GM12878 (cell line): Measurements from ENCODE around the gene IRAG1. TPM values are rescaled to one million over a fixed set of nuclear protein-coding genes. Genes with fewer than 3 reads are reported as not detected.

Experiments used
- ATAC-seq: fragments of 200-7000 bp; cut with Tn5 transposase; 3 replicates; pipeline ENCODE4 v1.9.1; 2020; ENCODE audit warnings: mild to moderate bottlenecking, moderate library complexity
- BruUV-seq: library from RNA; stranded (reverse); fragments of 400-500 nt; replicated peaks from 2 replicates; lab custom pipeline; 2021; lab: Mats Ljungman, UMichigan
- CTCF ChIA-PET: fragments of 300-600 bp; sonication (Branson Sonifier 250); formaldehyde crosslinking; extraction: SDS; loops from one replicate; lab custom pipeline; 2021; ENCODE audit warnings: inconsistent platforms; lab: Yijun Ruan, JAX
- POLR2A ChIA-PET: fragments of 350-600 bp; formaldehyde crosslinking; extraction: SDS; loops from one replicate; lab custom pipeline; 2021; ENCODE audit warnings: inconsistent platforms; lab: Charles Lee
- RAD21 ChIA-PET: fragments of 300-600 bp; sonication (Branson Sonifier 250); formaldehyde crosslinking; loops from one replicate; lab custom pipeline; 2023; ENCODE audit warnings: antibody characterized with exemption; ENCODE audit not compliant: unreplicated experiment; lab: Charles Lee
- SMC1A ChIA-PET: fragments of 300-600 bp; sonication (Branson Sonifier 250); formaldehyde crosslinking; loops from one replicate; lab custom pipeline; 2023; ENCODE audit not compliant: unreplicated experiment, uncharacterized antibody; lab: Charles Lee
- DNase-seq: peaks from one replicate; pipeline ENCODE4 v3.0.0-alpha.2; 2011; ENCODE audit warnings: low read depth, low spot score
- FAIRE-seq: peaks from 3 replicates; lab custom pipeline; 2011; peaks lifted over from hg19 to GRCh38; lab: Jason Lieb, UNC
- H2AFZ ChIP-seq: 2 replicates; pipeline ENCODE4 v1.6.0; 2011; ENCODE audit warnings: low read depth, low read length, control low read depth; ENCODE audit not compliant: control insufficient read depth
- H3K27ac ChIP-seq: 2 replicates; pipeline ENCODE4 v1.5.1; 2011; ENCODE audit warnings: control low read depth; ENCODE audit not compliant: control insufficient read depth, insufficient read depth
- H3K27me3 ChIP-seq, 2 experiments: replicated peaks in 1 of 2; 2 replicates each; pipeline versions ENCODE4 v1.6.0 to v1.6.1; 2011; ENCODE audit warnings: low read length in 1 of 2; ENCODE audit not compliant: control insufficient read depth in 2 of 2, insufficient read depth in 2 of 2
- H3K36me3 ChIP-seq, 2 experiments: 2 replicates each; pipeline ENCODE4 v1.5.1; 2011; ENCODE audit warnings: low read length in 1 of 2; ENCODE audit not compliant: control insufficient read depth in 2 of 2, insufficient read depth in 2 of 2
- H3K4me1 ChIP-seq: 2 replicates; pipeline ENCODE4 v1.6.1; 2011; ENCODE audit warnings: mild to moderate bottlenecking, low read length, moderate library complexity, mixed read lengths; ENCODE audit not compliant: control insufficient read depth, insufficient read depth
- H3K4me2 ChIP-seq: 2 replicates; pipeline ENCODE4 v1.6.0; 2011; ENCODE audit warnings: control low read depth; ENCODE audit not compliant: control insufficient read depth, insufficient read depth
- H3K4me3 ChIP-seq: fragments of 200-600 bp; sonication (generic); 2 replicates; pipeline ENCODE4 v1.5.1; 2016
- H3K79me2 ChIP-seq: 2 replicates; pipeline ENCODE4 v1.6.0; 2011; ENCODE audit warnings: low read length; ENCODE audit not compliant: control insufficient read depth, insufficient read depth
- H3K9ac ChIP-seq: 2 replicates; pipeline ENCODE4 v1.8.0; 2011; ENCODE audit warnings: low read length, control low read depth, mixed read lengths; ENCODE audit not compliant: control insufficient read depth, insufficient read depth
- H3K9me3 ChIP-seq: replicated peaks from 3 replicates; pipeline ENCODE4 v1.5.1; 2011; ENCODE audit warnings: mild to moderate bottlenecking, low read length; ENCODE audit not compliant: control insufficient read depth, insufficient read depth
- H4K20me1 ChIP-seq: 2 replicates; pipeline ENCODE4 v1.6.0; 2011; ENCODE audit not compliant: control insufficient read depth, insufficient read depth
- ESRRA ChIP-seq: IDR thresholded peaks from 2 replicates; pipeline ENCODE4 v1.6.1; 2012; ENCODE audit warnings: mild to moderate bottlenecking, low read length, improper control_type of control experiment
- NFXL1 ChIP-seq: fragments of 450-650 bp; IDR thresholded peaks from 2 replicates; pipeline ENCODE4 v1.6.1; 2017; ENCODE audit warnings: antibody characterized with exemption, mild to moderate bottlenecking, borderline replicate concordance
- SREBF2 ChIP-seq: IDR thresholded peaks from 2 replicates; pipeline ENCODE4 v1.6.1; 2012; ENCODE audit warnings: mild to moderate bottlenecking, low read length
- TARDBP ChIP-seq: IDR thresholded peaks from 2 replicates; pipeline ENCODE4 v1.6.1; 2016; ENCODE audit warnings: borderline replicate concordance
- ZBTB33 ChIP-seq: fragments of 450-650 bp; IDR thresholded peaks from 2 replicates; pipeline ENCODE4 v1.6.1; 2017; ENCODE audit warnings: mild to moderate bottlenecking
- WGBS: methylation state at CpG from one replicate; pipeline ENCODE4 v1.1.6; 2016; ENCODE audit warnings: low lambda C conversion rate; ENCODE audit not compliant: insufficient replicate concordance, insufficient coverage; ENCODE audit errors: missing lambda C conversion rate; 5-methylcytosine and 5-hydroxymethylcytosine counted together
- in situ Hi-C: fragments of 300-500 bp; cut with MboI; formaldehyde crosslinking; loops from 9 replicates; pipeline ENCODE4 v1.14.3; 2018; ENCODE audit warnings: mixed read lengths
- intact Hi-C: fragments of 100-400 bp; cut with micrococcal nuclease; formaldehyde crosslinking; loops from one replicate; pipeline ENCODE4 v1.14.2; 2022; ENCODE audit not compliant: unreplicated experiment
- polyA plus RNA-seq, 11 experiments: library from polyadenylated mRNA; depleted of rRNA in 4 of 11; unstranded in 6 of 11; stranded (reverse) in 5 of 11; fragments of >200 nt; fragmentation: Nextera tagmentation in 4 of 11; fragmentation: Illumina TruSeq in 1 of 11; extraction: Ambion mirVana in 4 of 11; extraction: Trizol in 1 of 11; gene quantifications; 1 replicate in 1 of 11; 2 replicates in 10 of 11; pipeline versions ENCODE4 v1.2.1 to v1.2.3, GENCODE V29; 2011 to 2016; ENCODE audit warnings: inconsistent platforms in 2 of 11, missing spikeins in 2 of 11, low read depth in 1 of 11
- total RNA-seq, 4 experiments: library from RNA; depleted of rRNA in 3 of 4; stranded (reverse); fragments of >200 nt in 3 of 4; fragmentation: Illumina TruSeq in 1 of 4; extraction: Trizol in 1 of 4; gene quantifications; 2 replicates each; pipeline versions ENCODE4 v1.2.1 to v1.2.3, GENCODE V29; 2013 to 2021

IRAG1 gene
- total and polyA plus RNA-seq, 10 of the 15 experiments (the other 5 are each of a cell fraction or from before 2014, with no cell fraction given) = 0.02 to 0.18 (median 0.06) TPM; not detected in 4

GRCh38 chr11:10719616-10720015 lies 26.1 kb upstream of the IRAG1 start:
- intact Hi-C loops (no loop called here), in situ Hi-C loops (no loop called here)
- H3K36me3 ChIP-seq = no peaks in the 10 kb centered on the region
- no peak overlapping the region for H3K4me2 ChIP-seq
- CTCF ChIA-PET = interaction anchor here (0.6 to 1.5 kb wide), 2 partner anchors 63 to 1483 kb away, joined by 3 read pairs; no protein-coding TSS in a partner anchor
- 0% methylated on average over 2 of the region's 2 CpGs for WGBS
- H2AFZ ChIP-seq = no peak overlapping the region
- BruUV-seq = no TSS peak
- no peak overlapping the region for H3K27ac ChIP-seq
- DNase-seq (no peak), FAIRE-seq (no peak), ATAC-seq (no peak)
- H3K27me3 ChIP-seq = no peaks in the 10 kb centered on the region; a peak in 1 of 4 replicates
- SMC1A ChIA-PET = interaction anchor here (0.6 kb wide), 1 partner anchor 10 kb away, joined by 3 read pairs; no protein-coding TSS in a partner anchor
- RAD21 ChIA-PET = no interaction called here
- H3K4me1 ChIP-seq = no peaks in the 10 kb centered on the region
- H4K20me1 ChIP-seq = no peaks in the 10 kb centered on the region
- TF ChIP-seq NFXL1 = no peak
- TF ChIP-seq ZBTB33 = no peak
- TF ChIP-seq SREBF2 = no peak
- TF ChIP-seq TARDBP = no peak
- TF ChIP-seq ESRRA = no peak
- no peak overlapping the region for H3K9ac ChIP-seq
- no peaks in the 10 kb centered on the region for H3K79me2 ChIP-seq
- POLR2A ChIA-PET = no interaction called here
- H3K9me3 ChIP-seq = no peaks in the 10 kb centered on the region
- no peak overlapping the region for H3K4me3 ChIP-seq
